Motor neuron (in vitro differentiated cells): ENCODE data around the gene MRTFA. TPM values are rescaled to one million over a fixed set of nuclear protein-coding genes. Genes with fewer than 3 reads are reported as not detected.
A peak's percentile ranks its signal among the peaks of the same experiment; 100 is the strongest.
"Not testable (repeated sequence)": the region's sequence is repeated elsewhere in the genome, so short reads cannot be mapped to it uniquely, and the experiment has no call there.

Experiments used
- ATAC-seq, 8 experiments: fragments of 200-7000 bp; cut with Tn5 transposase; replicated peaks in 6 of 8; 2 replicates each; pipeline ENCODE4 v1.8.0; 2021; ENCODE audit warnings: mild to moderate bottlenecking in 8 of 8, moderate library complexity in 8 of 8
- H3K27ac ChIP-seq, 2 donors: fragments of 250-450 bp; sonication (Bioruptor Pico); 2 replicates each; pipeline ENCODE4 v1.9.0; 2021; ENCODE audit warnings: antibody characterized with exemption in 2 of 2, mild to moderate bottlenecking in 2 of 2, moderate library complexity in 1 of 2
- H3K4me1 ChIP-seq, 2 donors: fragments of 250-450 bp; sonication (Bioruptor Pico); replicated peaks in 1 of 2; 2 replicates each; pipeline ENCODE4 v1.6.1; 2021; ENCODE audit warnings: antibody characterized with exemption in 2 of 2, mild to moderate bottlenecking in 2 of 2, moderate library complexity in 1 of 2
- H3K4me3 ChIP-seq, 5 donors: fragments of 250-450 bp; sonication (Bioruptor Pico); 2 replicates each; pipeline ENCODE4 v1.9.0; 2021; ENCODE audit warnings: antibody characterized with exemption in 5 of 5, mild to moderate bottlenecking in 5 of 5, moderate library complexity in 4 of 5
- WGBS, 10 experiments: fragments of 450-650 bp; shearing (Covaris generic); methylation state at CpG; one replicate each; pipeline ENCODE4 v1.0.0; 2022; 5-methylcytosine and 5-hydroxymethylcytosine counted together
- in situ Hi-C, 9 experiments: fragments of 400-800 bp; cut with MboI; loops; one replicate each; pipeline ENCODE4 v1.15.0; 2021; ENCODE audit warnings: low sequenced_read_pairs in 9 of 9, low pct_unique_long_range_greater_than_20kb in 2 of 9; ENCODE audit not compliant: unreplicated experiment in 9 of 9
- total RNA-seq, 8 experiments: library from RNA; unstranded; fragments of 300-600 nt; gene quantifications; 2 replicates each; pipeline versions ENCODE4 v1.2.3 to v1.2.4, GENCODE V29; 2022

MRTFA gene
- total RNA-seq, 8 experiments from 2014 or later = 13.1 to 33.2 (median 21.7) TPM

DNA sequence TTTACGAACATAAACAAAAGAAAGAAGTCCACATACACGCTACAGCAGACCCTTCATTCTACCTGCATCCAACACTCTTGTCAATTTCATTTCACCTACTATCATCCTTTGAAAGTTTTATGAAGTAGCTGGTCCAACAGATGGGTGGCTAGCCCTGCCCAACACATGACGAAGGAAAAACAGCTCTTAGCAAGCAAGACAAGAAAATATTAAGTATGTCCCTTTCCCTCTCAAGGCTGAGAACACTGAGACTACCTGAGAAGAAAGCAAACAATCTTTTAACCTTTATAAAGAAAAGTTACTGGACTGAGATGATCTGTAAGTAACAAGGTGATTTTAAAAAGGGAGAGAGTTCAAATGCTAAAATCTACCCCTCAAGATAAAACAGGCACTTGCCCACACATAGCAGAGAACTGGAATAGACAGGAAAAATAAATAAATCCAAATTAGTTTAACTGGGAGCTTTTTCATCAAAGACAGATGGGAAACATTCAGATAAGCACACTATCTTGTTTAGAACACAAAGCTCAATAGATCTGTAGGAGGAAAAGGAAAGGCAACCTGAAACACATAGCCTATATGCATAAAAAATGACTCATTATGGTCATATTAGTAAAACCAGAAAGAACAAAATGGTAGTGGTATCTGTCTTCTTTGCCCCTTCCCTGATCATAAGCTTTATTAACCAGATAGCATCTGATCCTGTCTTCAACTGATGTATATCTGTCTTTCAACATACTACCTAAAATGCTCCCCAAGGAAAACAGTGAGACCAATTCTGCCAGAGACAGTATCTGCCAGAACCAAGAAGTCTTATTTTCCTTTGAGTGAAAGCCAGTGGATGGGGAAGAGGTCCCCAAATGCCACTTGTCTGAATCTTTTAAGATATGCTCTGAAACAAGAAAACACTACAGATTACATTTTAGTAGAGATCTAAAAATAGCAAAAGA is 104.3 kb downstream of the MRTFA start:
- no peak for ATAC-seq
- peaks cover 9 to 10% of the 10 kb centered on the region in 2 donors for H3K4me1 ChIP-seq
- WGBS, 10 experiments = 57 to 100% (median 88%) methylated on average over 1 to 3 of the region's 3 CpGs; no CpG with 5 or more reads in 1 of the 10 experiments
- in situ Hi-C loops = loop anchor here in 1 of 9 experiments (25.0 kb wide), 1 partner anchor 105 kb away; the partner anchor contains the start of gene MRTFA
- no peak overlapping the region for H3K4me3 ChIP-seq
- H3K27ac ChIP-seq = no peak overlapping the region

DNA sequence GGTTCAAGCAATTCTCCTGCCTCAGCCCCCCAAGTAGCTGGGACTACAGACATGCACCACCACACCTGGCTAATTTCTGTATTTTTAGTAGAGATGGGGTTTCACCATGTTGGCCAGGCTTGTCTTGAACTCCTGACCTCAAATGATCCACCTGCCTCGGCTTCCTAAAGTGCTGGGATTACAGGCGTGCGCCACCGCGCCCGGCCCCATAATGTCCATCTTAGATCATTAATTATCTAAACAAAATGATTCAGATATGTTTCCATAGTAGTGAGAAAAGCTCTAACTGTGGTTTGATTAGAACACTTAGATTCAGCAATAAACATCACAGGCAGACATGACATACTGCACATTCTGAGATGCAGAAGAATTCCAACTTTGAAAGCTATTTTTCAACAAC is 106.1 kb downstream of the MRTFA start:
- H3K4me1 ChIP-seq, ATAC-seq, H3K27ac ChIP-seq, H3K4me3 ChIP-seq: not testable (repeated sequence)
- WGBS, 10 experiments = 80 to 100% (median 97%) methylated on average over 1 to 6 of the region's 6 CpGs; no CpG with 5 or more reads in 3 of the 10 experiments
- in situ Hi-C loops = loop anchor here in 1 of 9 experiments (25.0 kb wide), 1 partner anchor 107 kb away; the partner anchor contains the start of gene MRTFA

DNA sequence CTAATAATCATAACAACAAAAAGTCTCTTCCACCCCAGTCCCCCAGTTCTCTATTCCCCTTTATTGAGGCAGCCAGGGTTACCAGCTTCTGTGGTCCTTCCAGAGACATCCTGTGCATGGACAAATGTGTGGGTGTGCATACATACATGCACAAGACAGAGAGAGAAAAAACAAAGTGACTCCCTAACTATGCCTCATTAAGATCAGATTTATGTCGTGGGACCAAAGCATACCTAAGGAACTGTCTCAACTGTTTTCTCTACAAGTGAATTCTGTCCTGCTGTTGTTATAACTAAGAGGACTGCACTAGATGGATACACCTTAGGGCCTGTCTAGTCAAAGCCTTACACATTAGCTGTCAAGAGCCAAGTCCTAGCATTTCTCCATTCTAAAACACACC is 106.7 kb downstream of the MRTFA start:
- no peak overlapping the region for H3K4me3 ChIP-seq
- peaks cover 9 to 10% of the 10 kb centered on the region in 2 donors for H3K4me1 ChIP-seq
- in situ Hi-C loops = loop anchor here in 2 of 9 experiments (10.0 to 25.0 kb wide), 2 partner anchors 107 to 115 kb away; partner anchors contain the start of gene MRTFA (in 1 of the 2)
- WGBS, 10 experiments = 13 to 100% (median 75%) methylated on average over 1 of the region's 1 CpG; no CpG with 5 or more reads in 3 of the 10 experiments
- ATAC-seq = peak in 1 of 8 experiments; percentile 31
- no peak overlapping the region for H3K27ac ChIP-seq

DNA sequence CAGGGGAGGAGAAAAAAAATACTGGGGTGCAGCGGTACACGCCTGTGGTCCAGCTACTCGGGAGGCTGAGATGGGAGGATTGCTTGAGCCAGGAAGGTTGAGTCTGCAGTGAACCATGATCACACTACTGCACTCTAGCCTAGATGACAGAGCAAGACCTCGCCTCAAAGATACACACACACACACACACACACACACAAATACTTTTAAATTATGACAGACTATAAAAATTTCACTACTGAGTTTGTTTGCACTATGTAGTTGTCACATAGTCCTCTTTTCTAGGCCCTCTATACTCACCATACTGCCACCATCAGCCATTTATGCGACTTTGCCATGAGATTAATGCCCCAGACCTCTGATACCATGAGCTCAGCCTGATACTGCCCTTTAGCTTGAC is 109.6 kb downstream of the MRTFA start:
- no peaks in the 10 kb centered on the region for H3K4me1 ChIP-seq
- ATAC-seq = no peak
- 60 to 100% (median 90%) methylated on average over 1 to 5 of the region's 5 CpGs; no CpG with 5 or more reads in 5 of the 10 experiments for WGBS, 10 experiments
- in situ Hi-C loops = loop anchor here in 2 of 9 experiments (10.0 to 25.0 kb wide), 2 partner anchors 110 to 118 kb away; partner anchors contain the start of gene MRTFA (in 1 of the 2)
- no peak overlapping the region for H3K27ac ChIP-seq
- H3K4me3 ChIP-seq = no peak overlapping the region

DNA sequence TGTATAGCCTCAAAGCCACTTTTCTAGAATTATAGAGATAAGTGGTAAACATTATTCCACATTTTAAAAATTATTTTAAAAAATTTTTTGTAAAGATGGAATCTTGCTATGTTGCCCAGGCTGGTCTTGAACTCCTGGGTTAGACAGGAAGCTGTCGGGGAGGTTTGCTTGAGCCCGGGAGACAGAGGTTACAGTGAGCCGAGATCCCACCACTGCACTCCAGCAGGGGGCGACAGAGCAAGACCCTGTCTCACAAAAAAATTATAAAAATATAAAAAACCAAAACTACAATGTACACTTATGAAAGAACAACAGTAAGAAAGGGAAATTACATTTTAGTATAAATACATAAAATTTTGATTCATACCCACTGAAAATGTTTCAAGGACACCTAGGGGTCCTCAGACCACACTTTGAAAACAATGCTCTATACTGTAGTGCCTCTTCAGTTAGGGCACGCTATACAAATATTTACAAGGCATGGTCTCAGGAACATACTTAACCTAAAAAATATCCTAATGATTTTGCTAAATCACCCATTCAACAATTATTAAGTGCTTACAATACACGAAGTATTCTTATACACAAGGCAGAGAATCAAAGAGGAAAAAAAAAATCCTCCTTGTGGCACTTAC is 111.2 kb downstream of the MRTFA start:
- ATAC-seq = peak in 3 of 8 experiments; percentile 56 to 69 (median 58)
- H3K4me3 ChIP-seq = no peak overlapping the region
- no peaks in the 10 kb centered on the region for H3K4me1 ChIP-seq
- WGBS, 10 experiments = 6 to 94% (median 56%) methylated on average over 2 to 6 of the region's 6 CpGs
- in situ Hi-C loops = loop anchor here in 2 of 9 experiments (10.0 to 25.0 kb wide), 2 partner anchors 112 to 119 kb away; partner anchors contain the start of gene MRTFA (in 1 of the 2)
- no peak overlapping the region for H3K27ac ChIP-seq

DNA sequence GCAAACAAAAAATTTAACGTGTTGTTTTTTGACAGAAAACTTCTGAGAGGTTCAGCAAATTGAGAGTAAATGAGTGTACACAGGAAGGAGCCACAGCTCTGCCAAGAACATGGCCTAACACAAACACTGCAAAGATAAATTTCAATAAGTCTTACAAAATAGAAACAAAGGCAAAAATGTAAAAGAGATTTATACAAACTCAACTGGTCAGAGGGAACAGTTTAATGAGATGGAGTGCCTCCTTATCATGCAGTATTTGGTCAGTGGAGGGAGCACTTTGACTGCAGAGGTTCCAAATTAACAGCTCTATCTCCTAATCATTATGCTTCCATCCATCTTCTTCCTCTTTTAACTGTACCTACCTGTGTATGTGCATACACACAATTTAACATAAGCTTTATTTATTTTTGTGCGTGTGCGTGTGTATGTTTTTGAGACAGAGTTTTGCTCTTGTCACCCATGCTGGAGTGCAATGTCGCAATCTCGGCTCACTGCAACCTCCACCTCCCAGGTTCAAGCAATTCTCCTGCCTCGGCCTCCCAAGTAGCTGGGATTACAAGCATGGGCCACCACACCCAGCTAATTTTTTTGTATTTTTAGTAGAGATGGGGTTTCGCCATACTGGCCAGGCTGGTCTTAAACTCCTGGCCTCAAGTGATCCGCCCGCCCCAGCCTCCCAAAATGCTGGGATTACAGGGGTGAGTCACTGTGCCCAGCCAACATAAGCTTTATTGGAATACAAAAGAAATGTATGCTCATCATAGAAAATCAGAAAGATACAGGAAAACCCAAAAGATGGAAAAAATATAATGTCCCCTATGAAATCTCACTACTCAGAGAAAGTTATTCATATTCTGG is 111.9 kb downstream of the MRTFA start:
- in situ Hi-C loops = loop anchor here in 3 of 9 experiments (10.0 to 25.0 kb wide), 3 partner anchors 113 to 263 kb away; partner anchors contain the start of gene MRTFA (in 2 of the 3)
- ATAC-seq = no peak
- 20 to 100% (median 92%) methylated on average over 1 to 9 of the region's 9 CpGs for WGBS, 10 experiments

DNA sequence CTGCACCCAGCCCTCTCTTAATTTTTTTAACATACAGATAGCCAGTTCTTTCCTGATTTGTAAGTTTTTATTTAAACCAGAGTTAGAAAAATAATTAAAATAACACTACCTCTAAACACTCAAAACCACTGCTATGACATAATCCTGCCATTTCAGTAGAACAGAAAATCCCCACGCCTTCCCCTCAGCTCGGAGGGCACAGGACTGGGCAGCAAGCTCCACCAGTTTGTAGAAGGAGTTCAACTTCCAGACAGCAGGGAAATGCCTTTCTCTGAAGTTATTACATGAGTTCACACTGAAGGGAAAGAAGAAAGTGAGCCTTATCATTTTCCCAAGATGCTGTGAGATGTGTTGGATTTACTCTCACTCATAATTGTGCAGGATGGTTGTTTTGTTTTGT is 114.4 kb downstream of the MRTFA start:
- in situ Hi-C loops = loop anchor here in 2 of 9 experiments (10.0 to 25.0 kb wide), 3 partner anchors 115 to 265 kb away; partner anchors contain the start of gene MRTFA (in 1 of the 2)
- ATAC-seq = no peak
- no peak overlapping the region for H3K27ac ChIP-seq
- no peaks in the 10 kb centered on the region for H3K4me1 ChIP-seq
- H3K4me3 ChIP-seq = no peak overlapping the region
- 86 to 100% methylated on average over 1 of the region's 2 CpGs; no CpG with 5 or more reads in 8 of the 10 experiments for WGBS, 10 experiments

More for the DNA sequence above, 111.9 kb downstream of the MRTFA start:
- Histone ChIP-seq H3K27ac (no peak overlapping the region), H3K4me3 (no peak overlapping the region), H3K4me1 (no peaks in the 10 kb centered on the region)

DNA sequence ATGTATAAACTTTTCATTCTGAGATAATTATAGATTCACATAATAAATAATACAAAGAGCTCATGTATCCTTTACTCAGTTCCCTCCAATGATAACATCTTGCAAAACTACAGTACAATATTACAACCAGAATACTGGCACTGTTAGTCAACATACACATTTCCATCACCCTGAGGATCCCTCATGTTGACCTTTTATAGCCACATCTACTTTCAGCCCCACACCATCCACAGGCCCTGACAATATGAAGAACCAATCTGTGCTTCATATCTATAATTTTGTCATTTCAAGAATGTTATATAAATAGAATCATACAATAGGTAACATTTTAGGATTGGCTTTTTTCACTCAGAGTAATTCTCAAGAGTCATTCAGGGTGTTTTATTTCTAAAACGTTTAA is 115.5 kb downstream of the MRTFA start:
- in situ Hi-C loops = loop anchor here in 2 of 9 experiments (10.0 to 25.0 kb wide), 3 partner anchors 116 to 266 kb away; partner anchors contain the start of gene MRTFA (in 1 of the 2)
- no peak for ATAC-seq
- no peak overlapping the region for H3K27ac ChIP-seq
- no peaks in the 10 kb centered on the region for H3K4me1 ChIP-seq
- H3K4me3 ChIP-seq = no peak overlapping the region
- 14 to 100% (median 100%) methylated on average over 1 of the region's 1 CpG; no CpG with 5 or more reads in 2 of the 10 experiments for WGBS, 10 experiments

DNA sequence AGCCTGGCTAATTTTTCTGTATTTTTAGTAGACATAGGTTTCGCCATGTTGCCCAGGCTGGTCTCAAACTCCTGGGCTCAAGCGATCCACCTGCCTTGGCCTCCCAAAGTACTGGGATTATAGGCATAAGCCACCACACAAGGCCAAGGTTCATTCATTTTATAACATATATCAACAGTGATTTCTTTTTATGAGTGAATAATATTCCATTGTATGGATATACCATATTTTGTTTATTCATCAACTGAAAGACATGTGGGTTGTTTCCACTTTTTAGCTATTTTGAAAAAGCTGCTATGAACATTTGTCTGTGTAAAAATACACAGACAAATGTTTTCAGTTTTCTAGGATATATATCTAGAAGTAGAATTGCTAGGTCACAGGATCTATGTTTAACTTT is 116.0 kb downstream of the MRTFA start:
- no peak overlapping the region for H3K27ac ChIP-seq
- no peak for ATAC-seq
- in situ Hi-C loops = loop anchor here in 2 of 9 experiments (10.0 to 25.0 kb wide), 3 partner anchors 117 to 267 kb away; partner anchors contain the start of gene MRTFA (in 1 of the 2)

DNA sequence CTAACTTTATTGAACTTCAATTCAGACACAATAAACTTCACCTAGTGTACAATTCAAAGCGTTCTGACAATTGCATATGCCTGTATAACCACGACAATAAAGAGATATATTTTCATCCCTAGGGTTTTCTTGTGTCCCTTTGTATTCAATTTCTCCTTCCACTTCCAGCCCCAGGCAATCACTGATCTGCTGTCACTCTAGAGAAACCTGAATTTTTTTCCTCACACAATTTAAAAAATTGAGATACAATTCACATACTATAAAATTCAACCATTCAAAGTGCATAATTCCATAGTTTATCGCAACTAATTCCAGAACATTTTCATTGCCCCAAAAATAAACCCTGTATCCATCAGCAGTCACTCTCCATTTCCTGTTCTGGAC is 116.6 kb downstream of the MRTFA start:
- ATAC-seq = no peak
- in situ Hi-C loops = loop anchor here in 2 of 9 experiments (10.0 to 25.0 kb wide), 3 partner anchors 117 to 267 kb away; partner anchors contain the start of gene MRTFA (in 1 of the 2)
- WGBS, 10 experiments = 81 to 100% (median 92%) methylated on average over 1 to 3 of the region's 3 CpGs

More for the DNA sequence above, 116.0 kb downstream of the MRTFA start:
- H3K4me1 ChIP-seq = no peaks in the 10 kb centered on the region
- H3K4me3 ChIP-seq = no peak overlapping the region
- WGBS, 10 experiments = 92 to 100% (median 100%) methylated on average over 1 to 2 of the region's 2 CpGs; no CpG with 5 or more reads in 1 of the 10 experiments

DNA sequence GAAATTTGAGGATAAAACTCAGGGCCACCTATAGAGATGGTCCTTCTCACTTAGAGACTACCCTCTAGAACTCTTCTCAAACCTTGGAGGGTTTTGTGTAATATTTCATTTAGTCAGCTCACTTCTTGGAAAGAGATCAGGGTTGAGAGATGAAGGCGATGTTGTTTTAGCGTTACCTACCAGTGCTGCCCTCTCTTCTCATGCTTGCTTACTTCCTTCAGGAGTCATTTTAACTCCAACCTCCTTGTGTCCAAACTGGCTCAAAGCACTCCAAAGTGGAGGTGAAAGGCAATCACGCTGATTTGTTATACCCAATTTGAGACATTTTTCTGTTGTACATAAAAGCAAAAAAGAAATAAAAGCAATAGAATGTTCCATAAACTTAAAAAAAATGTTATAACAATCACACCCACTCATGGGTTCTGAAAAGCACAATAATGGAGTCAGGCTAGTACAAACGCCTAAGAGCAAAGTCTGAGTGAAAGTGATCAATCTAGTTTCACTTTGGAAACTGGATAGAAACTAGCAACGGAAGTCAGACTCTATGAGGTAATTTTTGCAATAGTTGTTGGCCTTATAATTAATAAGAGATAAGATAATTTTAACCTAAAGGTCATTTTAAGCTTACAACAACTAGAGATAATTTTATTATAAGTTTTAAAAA is 117.1 kb downstream of the MRTFA start:
- no peak overlapping the region for H3K27ac ChIP-seq
- in situ Hi-C loops = loop anchor here in 2 of 9 experiments (25.0 kb wide), 2 partner anchors 118 to 268 kb away; partner anchors contain the start of gene MRTFA (in 1 of the 2)
- no peaks in the 10 kb centered on the region for H3K4me1 ChIP-seq
- ATAC-seq = no peak
- WGBS, 10 experiments = 76 to 100% (median 94%) methylated on average over 1 to 5 of the region's 5 CpGs; no CpG with 5 or more reads in 1 of the 10 experiments
- no peak overlapping the region for H3K4me3 ChIP-seq

More for the DNA sequence above, 116.6 kb downstream of the MRTFA start:
- Histone ChIP-seq H3K4me3 (no peak overlapping the region), H3K4me1 (no peaks in the 10 kb centered on the region), H3K27ac (no peak overlapping the region)
